Activated T-helper 1 cell treated with Interleukin-2 at 50 U/mL for 16 hours (primary cell): ENCODE data around the gene PAQR9.

Source experiments
- DNase-seq: peaks from one replicate; pipeline ENCODE4 v3.0.0-alpha.2; 2020; ENCODE audit warnings: low read depth

The PAQR9 gene

GRCh38 chr3:142951794-142952193 is 11.7 kb downstream of the PAQR9 start:
- DNase-seq = no peak

GRCh38 chr3:142950972-142951371 is 12.5 kb downstream of the PAQR9 start:
- no peak for DNase-seq

- DNase-seq = no peak
These were observed 15.5 kb downstream of the PAQR9 start for GRCh38 chr3:142947799-142948575.

GRCh38 chr3:142947352-142947751 is 16.1 kb downstream of the PAQR9 start:
- DNase-seq = no peak

GRCh38 chr3:142946861-142947260 is 16.6 kb downstream of the PAQR9 start:
- DNase-seq = no peak

GRCh38 chr3:142945023-142945422 is 18.5 kb downstream of the PAQR9 start:
- no peak for DNase-seq

- DNase-seq = no peak
These were observed 19.1 kb downstream of the PAQR9 start for GRCh38 chr3:142944342-142944741.

- DNase-seq = no peak
These were observed 19.6 kb downstream of the PAQR9 start for GRCh38 chr3:142943870-142944269.

- no peak for DNase-seq
These were observed 20.1 kb downstream of the PAQR9 start for GRCh38 chr3:142943349-142943748.

- no peak for DNase-seq
These were observed 21.9 kb downstream of the PAQR9 start for GRCh38 chr3:142941373-142942123.

- no peak for DNase-seq
These were observed 23.0 kb downstream of the PAQR9 start for GRCh38 chr3:142940472-142940871.

- no peak for DNase-seq
These were observed 23.5 kb downstream of the PAQR9 start for GRCh38 chr3:142940000-142940399.

- DNase-seq = no peak
These were observed 27.5 kb downstream of the PAQR9 start for GRCh38 chr3:142935963-142936362.

GRCh38 chr3:142934887-142935269 is 28.6 kb downstream of the PAQR9 start:
- DNase-seq = no peak

GRCh38 chr3:142934128-142934886 is 29.2 kb downstream of the PAQR9 start:
- DNase-seq = no peak

- DNase-seq = no peak
These were observed 32.3 kb downstream of the PAQR9 start for GRCh38 chr3:142931222-142931621.

GRCh38 chr3:142930463-142930862 is 33.0 kb downstream of the PAQR9 start:
- no peak for DNase-seq

GRCh38 chr3:142929890-142930289 is 33.6 kb downstream of the PAQR9 start:
- DNase-seq = no peak

- no peak for DNase-seq
These were observed 34.4 kb downstream of the PAQR9 start for GRCh38 chr3:142929109-142929508.

- no peak for DNase-seq
These were observed 37.0 kb downstream of the PAQR9 start for GRCh38 chr3:142926368-142926944.

GRCh38 chr3:142925140-142925539 is 38.3 kb downstream of the PAQR9 start:
- no peak for DNase-seq

GRCh38 chr3:142923694-142924093 is 39.8 kb downstream of the PAQR9 start:
- no peak for DNase-seq
